Activated CD8-positive, alpha-beta memory T cell treated with anti-CD3 and anti-CD28 coated beads, Interleukin-2, amount 50 U/mL, for 48 hours (primary cell): Measurements from ENCODE around the gene EZR.

Source experiments
- DNase-seq: peaks from one replicate; pipeline ENCODE4 v3.0.0-alpha.2; 2020

EZR gene

GRCh38 chr6:158772851-158773371 is 46.3 kb downstream of the EZR start:
- no peak for DNase-seq

GRCh38 chr6:158772172-158772571 is 47.0 kb downstream of the EZR start:
- DNase-seq, result no peak

- DNase-seq, result no peak
These were observed 47.6 kb downstream of the EZR start for GRCh38 chr6:158771399-158772152.

- DNase-seq, result no peak
These were observed 48.4 kb downstream of the EZR start for GRCh38 chr6:158770533-158771330.

- DNase-seq, result no peak
These were observed 49.3 kb downstream of the EZR start for GRCh38 chr6:158769771-158770432.

- no peak for DNase-seq
These were observed 49.9 kb downstream of the EZR start for GRCh38 chr6:158769234-158769770.

- no peak for DNase-seq
These were observed 50.7 kb downstream of the EZR start for GRCh38 chr6:158768436-158768835.

- no peak for DNase-seq
These were observed 51.5 kb downstream of the EZR start for GRCh38 chr6:158767709-158768108.

GRCh38 chr6:158766621-158767455 is 52.3 kb downstream of the EZR start:
- DNase-seq, result no peak

GRCh38 chr6:158765499-158766068 is 53.6 kb downstream of the EZR start:
- no peak for DNase-seq

GRCh38 chr6:158764926-158765325 is 54.2 kb downstream of the EZR start:
- DNase-seq, result no peak

- no peak for DNase-seq
These were observed 54.9 kb downstream of the EZR start for GRCh38 chr6:158764183-158764849.

GRCh38 chr6:158763434-158764182 is 55.6 kb downstream of the EZR start:
- no peak for DNase-seq

- DNase-seq, result no peak
These were observed 56.3 kb downstream of the EZR start for GRCh38 chr6:158762787-158763433.

- DNase-seq, result no peak
These were observed 57.4 kb downstream of the EZR start for GRCh38 chr6:158761746-158762145.

GRCh38 chr6:158760618-158761250 is 58.4 kb downstream of the EZR start:
- DNase-seq, result no peak

GRCh38 chr6:158759966-158760617 is 59.1 kb downstream of the EZR start:
- no peak for DNase-seq

- DNase-seq, result no peak
These were observed 60.2 kb downstream of the EZR start for GRCh38 chr6:158758941-158759479.

GRCh38 chr6:158758451-158758860 is 60.7 kb downstream of the EZR start:
- DNase-seq, result no peak
